HG03025 (cell line): ENCODE results near the gene NRP2.

Source experiments
- ATAC-seq: cut with Tn5 transposase; IDR thresholded peaks from one replicate; pipeline ENCODE4 v1.9.1; 2021; ENCODE audit warnings: mild to moderate bottlenecking, moderate library complexity; ENCODE audit not compliant: unreplicated experiment, low FRiP score

NRP2 gene

DNA sequence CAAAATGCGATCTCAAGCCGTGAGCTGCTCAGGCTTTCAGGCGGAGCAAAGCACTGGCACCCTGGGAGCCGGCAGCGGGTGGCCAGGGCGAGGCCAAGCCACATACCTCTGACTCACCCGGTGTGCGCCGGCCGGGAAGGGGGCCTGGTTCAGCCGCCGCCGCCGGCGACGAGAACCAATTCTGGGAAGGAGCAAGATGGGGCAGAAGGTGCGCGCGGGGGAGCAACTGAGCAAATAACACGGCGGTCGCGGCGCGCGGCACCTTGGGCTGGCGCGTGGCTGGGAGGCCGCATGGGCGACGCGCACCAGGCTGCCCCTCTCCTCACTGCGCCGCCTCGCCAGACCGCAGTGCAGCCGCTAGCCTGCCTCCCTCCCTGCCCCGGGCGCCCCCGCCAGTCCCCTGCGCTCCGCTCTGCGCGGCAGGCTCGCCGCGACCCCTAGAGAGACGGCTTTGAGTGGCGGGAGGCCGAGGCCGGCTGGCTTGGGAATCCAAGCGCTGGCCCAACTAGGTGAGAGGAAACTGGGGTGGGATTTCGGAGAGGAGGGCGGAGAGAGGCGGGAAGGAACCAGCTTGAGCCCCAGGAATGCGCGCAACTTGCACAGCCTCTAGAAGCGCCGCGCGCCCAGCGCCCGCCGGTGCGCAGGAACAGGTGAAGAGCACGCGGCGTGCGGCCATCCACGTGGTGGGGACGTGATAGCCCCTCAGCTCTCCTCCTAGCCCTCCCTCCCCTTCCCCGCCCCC is 3.2 kb downstream of the NRP2 start:
- no peak for ATAC-seq

DNA sequence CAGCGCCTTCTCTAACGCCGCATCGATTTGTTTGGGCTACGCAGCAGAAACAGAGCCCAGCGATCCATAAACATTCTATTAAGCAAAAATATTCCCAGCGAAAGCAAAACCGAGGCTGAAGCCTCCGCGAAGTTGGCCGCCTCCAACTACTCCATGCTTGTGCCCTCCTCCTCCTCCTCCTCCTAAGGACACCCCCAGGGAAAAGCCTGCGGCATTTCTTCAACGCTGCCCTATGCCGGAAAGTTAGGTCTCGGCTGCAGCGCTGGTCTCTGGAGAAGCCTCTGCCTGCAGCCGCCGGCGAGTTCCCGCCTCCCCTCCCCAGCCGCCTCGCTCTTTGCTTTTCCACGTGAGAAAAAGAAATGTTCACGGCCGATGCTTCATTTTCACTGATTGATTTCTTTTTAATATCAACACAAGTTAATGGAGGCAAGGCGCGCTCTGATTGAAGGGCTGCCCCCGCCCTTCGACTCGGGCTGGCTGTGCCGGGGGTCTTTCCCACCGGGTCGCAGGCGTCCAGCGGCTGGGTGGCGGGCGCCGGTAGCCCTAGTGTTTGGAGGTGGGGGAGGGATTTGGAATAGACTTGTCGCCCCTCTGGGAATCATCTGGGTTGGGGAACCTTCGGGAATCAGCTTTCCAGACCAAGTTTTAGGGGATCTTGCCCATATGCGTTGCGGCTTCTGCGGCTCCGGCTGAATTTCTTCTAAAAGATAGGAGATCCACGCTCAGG is 3.9 kb downstream of the NRP2 start:
- ATAC-seq, result no peak

DNA sequence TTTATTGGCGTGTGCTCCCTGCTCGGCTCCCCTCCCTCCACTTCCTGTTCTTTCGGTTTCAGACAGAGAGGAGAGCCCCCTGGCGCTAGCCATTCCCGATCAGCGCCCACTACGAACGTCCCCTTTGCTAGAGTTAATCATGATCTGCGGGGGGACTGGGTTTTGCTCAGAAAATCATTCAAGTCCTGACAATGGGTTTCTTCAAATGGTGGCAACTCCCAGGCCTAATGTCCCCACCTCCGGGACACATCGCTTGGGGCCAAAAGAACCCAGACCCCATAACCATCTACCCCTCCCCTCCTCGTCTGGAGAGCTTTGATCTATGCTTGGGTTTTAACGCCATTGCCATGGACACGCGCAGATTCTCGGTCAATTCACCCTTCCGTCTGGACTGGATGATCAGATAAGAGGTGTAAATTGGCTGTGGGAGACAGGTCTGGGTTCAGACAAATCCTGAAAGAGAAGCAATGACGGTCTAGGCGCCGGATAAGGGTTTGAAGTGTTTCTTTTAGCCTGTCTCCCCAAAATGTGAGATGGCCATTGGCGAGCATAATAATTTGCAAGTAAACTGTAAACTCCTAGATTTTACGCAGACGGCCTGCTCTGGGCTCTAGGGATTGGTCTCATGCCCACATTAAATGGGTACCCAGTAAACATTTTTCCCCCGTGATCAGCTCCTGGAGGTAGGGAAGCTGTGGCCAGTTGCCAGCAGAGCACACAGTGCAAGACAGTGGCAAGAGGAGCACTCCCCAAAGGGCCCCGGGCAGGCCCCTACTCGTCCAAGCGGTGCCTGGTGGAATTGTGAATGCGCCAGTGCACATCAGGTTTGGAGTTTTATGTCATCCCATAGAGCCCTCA is 4.7 kb downstream of the NRP2 start:
- no peak for ATAC-seq

DNA sequence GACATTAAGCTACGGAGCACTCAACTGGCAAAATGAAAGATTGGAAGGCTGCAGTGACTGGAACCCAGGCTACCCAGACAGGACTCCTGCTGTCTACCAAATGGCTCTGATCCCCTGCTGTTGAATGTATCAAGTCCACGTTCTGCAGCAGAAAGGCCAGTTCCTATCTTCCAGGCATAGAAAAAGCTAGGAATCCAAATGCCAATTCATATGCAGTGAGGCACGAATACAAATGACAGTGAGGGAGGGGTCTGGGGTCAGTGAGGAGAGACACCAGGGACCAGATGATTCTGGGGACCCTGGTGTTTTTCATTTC is 5.3 kb downstream of the NRP2 start:
- ATAC-seq, result no peak

DNA sequence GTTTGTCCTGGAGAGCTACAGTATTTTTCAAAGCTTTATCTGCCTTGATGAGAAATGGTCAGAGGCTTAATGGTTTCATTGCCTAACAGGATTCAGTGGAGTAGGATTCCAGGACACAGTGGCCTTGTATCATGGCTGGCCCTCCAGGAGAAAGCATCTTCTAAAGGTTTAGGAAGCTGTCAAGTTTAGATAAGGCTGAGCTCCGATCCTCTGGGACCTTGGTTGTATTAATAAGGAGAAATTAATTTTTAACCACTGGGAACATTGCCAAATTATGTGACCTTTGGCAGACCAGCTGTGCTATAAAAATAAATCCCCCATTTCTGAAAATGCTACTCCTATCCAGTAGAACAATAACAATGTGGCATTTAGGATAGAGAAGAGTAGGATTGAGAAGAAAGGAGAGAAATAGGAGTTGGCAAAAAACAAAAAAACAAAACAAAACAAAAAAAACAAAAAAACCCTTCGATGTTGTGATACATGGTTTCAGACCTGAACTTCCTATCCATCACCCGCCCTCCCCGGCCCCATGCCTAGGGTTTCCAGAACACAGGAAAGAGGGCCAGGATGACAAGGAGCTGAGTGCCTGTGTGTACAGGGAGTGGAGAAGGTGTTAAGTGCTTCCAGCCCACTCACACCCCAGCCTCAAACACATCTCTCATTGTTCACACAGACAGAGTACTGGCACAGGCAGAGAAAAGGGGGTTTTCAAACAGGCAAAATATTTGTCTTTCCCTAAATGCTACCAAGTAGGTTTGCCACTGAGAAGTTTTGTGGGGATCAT is 6.3 kb downstream of the NRP2 start:
- no peak for ATAC-seq

DNA sequence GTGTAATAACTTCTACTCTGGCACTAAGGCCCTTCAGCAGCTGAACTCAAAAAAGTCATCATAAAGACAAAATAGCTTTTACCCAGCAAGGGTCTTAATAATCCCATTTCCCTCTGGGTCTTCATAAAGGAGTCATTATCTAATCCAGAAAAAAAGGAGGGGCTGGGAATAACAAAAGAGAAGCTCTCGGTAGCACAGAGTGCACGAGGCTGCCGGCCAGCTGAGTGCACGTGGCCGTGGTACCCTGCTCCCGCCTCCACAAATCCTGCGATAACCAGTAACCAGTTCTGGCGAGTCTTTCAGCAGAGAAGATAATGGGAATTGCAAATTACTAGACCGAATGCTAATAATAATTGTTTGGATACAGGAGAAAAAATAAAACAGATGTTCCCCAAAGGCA is 7.5 kb downstream of the NRP2 start:
- ATAC-seq, result no peak

DNA sequence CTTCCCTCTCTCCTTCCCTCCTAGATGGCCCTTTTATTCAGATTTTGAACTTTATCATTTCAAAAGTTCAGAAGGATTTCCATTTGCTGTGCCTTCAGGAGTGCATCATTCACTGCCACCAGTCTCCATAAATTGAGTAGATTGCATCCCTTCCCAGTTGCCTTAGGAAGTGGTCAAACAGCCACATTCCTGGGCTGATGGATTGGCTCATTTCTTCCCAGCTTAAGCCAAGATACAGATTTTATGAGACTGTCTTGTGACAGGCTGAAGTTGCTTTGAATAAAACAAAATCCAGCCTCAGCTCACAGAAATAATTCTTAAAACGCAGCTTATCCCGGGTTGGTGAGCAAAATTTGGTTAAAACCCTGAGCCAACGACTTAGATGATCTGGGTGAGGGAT is 9.8 kb downstream of the NRP2 start:
- ATAC-seq, result no peak

DNA sequence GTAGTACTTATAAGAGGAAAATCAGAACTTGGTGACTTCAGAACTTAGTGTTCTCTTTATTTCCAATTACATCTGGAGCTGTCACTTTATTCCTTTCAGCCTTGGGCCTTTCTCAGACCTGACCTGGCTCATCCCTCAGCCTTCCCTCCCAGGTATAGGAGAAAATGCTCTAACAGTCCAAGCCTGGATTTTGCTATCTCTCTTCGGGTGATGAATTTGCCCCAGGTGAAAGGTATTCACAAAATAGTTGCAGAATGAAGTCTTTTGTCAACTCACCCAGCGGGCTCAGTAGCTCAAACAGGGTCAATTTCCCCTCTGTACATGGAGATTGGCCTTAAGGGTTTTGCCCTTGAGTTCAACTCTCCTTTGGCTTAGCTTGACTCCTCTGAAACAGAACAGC is 12.0 kb downstream of the NRP2 start:
- ATAC-seq, result no peak

DNA sequence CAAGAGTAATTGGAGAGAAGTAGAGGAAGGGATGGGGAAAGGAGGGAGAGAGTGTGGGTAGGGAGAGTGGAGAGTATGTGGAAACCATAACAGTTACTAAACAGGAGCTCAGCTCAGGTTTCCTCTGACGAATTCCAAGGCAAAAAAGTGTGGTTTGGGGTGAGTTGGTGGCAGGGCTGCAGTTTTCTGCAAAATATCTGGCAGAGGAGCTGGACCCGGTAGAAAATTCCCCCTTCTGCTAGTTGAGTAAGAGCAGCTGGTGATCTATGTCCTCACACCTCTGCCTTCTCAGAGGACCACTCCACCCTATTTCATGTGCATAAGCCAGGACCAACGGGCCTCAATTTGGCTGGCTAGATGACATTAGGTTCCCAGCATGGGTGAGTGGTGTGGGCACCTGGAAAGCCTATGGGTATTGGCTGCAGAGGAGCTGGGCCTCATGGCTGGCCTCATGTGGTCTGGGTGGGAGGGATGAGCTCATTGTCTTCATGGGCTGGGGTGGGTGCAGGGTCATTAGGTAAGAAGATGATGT is 13.2 kb downstream of the NRP2 start:
- no peak for ATAC-seq

DNA sequence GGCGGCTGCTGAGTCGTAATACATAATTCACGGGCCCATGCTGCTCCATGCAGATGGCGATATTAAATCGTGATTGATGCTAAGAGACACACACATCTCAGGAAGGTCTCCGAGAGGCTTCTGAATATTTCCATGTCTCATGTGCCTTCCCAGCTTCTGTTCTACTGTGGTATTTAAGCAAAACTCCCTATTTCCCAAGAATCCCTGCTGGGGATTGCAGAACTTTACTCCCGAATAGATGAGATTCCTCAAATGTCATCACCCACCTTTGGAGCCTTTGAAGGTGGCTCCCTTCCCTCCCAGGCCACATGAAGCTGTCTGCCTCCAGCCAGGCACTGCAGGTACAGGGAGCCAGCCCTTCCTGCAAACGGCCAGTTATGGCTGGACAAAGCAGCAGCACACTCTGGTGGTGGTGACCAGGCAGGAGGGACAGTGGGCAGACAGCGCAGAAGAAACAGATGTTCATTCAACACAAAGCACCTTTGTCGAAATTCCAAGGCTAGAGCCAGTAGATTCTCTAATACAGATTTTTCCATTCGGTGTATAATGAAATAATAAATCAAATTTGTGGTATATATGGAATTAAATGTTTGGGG is 14.1 kb downstream of the NRP2 start:
- ATAC-seq, result no peak

DNA sequence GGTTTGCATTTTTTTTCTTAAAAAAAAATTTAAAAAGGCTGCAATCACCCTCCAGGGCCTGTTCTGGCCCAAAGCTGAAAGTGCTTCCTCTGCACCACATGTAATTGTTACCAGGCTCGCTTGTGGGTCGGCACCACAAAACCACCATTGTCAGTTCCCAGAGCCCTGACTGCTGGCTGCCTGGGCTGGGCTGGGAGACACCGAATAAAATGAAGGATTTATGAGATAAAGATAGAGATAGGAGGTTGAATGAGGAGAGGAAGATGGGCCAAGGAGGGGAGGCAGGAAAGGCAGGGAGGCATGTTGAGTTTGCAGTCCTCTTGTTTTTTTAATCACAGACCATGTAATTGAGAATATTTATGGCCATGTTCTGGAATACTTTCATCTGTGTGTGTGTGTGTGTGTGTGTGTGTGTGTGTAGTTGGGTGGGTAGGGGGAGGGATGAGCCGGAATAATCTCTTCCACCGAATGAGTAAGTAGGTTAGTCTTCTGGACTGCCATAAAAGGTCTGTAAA is 14.7 kb downstream of the NRP2 start:
- ATAC-seq, result no peak

DNA sequence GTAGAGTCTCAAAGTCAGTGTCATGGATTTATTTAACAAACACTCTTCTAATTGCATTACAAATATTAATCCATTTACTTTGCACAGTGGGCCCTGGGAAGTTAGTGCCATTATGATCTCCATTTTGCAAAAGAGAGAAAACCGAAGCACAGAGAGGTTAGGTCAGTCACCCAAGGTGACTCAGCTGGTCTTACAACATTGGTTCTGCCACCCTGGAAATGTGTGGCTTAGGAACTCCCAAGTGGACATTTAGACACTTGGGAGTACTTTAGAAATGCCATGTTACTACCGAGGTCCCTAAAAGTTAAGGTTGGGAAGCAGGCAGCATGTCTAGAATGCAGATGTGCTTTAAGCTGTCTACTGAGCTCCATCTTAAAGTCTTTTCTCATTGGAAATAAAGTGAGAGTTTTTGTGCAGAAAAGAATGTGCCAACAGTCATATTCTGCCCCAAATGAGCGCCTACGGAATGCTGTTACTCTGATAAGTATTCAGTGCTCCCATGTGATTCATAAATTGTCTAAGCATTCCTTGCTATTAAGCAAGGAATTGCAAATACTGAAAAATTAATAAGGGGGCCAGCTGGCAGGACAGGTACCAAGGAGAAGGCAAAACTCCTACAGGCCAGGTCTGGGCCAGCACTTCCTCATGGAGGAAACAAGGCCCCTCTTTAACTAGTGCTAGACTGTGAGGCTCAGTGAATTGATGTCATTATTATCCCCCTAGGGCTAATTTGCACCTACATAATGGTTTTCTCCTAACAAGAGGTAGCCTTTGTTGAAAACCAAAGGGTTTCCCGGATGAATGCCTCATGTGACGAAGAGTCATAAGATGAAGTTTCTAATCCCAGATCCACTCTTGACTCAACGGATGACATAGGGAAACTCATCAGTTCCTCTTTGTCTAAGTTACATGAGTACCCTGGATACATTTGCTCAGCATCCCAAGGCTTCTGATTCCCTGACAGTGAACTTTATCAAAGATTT is 16.3 kb downstream of the NRP2 start:
- ATAC-seq, result no peak

DNA sequence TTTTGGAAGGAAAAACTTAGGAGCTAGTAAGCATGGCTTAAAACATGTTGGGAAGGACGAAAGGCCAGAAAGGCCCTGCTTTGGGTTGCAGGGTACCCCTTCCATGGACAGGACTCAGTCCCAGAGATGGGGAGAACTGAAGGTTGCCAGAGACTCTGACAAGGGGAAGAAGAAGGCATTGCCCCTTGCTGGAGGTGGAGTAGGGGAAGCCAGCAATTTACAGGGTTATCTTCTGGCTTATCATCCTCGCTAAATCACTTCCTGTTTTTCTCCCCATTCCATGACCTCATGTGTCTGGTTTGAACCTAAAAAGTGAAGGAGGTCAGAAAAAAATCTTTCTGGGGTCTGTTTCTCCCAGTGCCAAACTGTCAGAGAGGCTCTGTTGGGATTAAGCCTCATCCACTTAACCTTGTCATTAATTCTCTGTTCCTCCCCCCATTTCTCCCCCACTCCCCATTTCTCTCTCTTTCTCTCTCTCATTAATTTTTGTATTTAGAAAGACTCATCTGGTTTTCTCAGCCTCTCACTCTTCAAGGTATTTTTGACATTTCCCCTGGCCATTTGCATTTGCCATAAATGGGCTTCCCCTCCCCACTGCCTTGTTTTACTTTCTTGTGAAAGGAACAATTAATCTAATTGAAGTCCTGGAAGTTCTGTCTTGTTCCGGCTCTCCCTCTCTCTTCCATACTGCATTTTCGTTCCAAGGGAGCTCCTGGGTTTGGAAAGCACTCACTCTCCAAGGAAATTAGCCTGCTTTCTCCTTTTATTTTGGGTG is 17.4 kb downstream of the NRP2 start:
- ATAC-seq, result no peak

DNA sequence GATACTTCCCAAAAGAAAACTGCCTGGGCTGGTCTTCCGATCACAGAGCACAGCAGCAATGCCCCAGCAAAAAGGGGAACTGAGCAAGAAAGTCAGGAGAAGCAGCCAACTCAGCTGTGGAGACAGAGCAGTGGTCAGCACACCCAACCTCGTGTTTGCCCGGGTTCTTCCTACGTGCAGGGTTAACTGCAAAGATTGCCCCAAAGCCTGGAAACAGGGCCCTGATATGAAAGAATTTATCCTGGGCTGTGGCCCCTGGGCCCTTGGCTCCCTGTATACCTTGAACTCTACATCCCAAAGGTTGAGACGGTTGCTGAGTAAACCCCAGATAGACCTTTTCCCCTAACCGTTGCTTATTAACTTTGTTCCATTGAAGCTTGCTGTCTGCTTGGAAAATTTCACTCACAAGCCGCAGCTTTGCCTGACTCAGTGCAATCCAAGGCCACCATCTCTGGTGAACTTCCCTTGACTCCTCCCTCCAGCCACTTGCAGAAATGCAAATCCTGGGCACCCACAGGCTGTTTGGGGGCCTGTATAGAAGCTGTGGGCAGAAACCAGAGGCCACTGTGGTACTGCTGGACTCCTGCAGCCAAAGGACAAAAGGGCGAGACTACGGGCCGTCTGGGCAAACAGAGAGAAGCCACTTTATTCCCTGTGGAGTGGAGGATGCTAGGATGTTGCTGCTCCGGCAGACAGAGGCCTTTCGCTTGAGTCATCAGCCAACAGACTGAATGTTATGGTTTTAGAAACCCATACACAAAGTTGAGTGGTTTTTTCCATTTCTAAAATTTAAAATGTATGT is 18.2 kb downstream of the NRP2 start:
- peak; percentile 73 for ATAC-seq

DNA sequence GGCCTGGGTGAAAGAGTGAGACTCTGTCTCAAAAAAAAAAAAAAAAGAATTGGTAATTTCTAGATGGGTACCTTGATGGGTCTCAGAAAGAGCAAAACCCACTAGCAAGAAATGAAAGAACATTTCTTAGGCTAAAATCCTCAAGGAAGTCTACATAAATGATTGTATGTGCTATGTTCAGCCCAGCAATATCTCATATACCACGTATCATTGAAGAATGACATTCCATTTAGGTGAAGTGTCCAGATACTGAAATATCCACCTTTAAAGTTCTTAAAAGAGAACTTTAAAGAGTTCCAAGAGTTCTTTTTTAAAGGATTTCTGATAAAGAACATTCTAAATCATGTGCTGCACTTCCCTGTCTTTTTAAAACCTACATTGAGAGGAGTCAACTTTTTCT is 19.2 kb downstream of the NRP2 start:
- no peak for ATAC-seq

DNA sequence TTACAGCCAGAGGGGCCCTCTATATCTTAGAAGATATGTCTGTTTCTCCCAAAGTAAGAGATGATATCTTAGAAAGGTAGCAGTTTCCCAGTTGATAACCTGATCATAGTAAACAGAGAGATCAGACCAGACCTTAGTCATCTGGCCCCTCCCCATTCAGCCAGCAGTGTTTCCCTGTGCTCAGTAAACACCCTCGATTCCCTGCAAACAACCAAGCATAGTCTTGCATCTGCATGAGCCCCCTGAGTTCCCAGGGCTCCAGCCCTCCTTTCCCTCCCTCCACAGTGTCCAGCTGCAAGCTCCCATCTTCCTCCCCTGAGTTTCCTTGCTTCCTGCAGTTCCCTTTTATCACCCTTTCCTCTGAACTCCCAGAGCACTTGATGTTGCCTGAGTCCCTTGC is 20.3 kb downstream of the NRP2 start:
- no peak for ATAC-seq

DNA sequence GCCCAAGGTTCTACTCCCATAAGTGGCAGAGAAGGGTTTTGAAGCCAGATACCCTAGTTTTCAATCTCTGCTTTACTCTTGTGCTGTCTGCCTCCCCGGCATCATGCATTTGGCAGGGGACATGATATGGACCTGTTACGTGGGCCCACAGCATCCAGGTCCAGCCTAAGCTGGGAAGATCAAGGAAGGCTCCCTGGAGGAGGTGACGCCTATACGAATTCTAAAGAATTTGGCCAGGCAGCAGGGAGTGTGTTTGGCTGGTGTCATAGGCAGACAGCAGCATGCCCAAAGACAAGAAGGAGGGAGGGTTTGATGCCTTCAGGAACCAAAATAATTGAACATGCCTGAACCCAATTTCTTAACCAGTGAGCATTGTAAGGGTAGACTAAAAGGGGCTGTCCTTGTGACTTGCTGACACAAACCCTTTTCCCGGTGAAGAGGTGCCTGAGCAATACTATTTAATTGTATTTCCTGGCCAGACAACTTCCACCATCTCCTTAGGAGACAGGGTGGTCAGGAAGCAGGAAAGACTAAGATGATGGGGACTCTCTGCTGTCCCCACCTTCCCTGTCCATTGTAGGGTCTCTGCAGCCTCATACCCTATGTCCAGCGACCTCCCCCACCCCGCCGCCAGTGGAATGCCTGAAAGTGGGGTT is 21.3 kb downstream of the NRP2 start:
- ATAC-seq, result no peak
